Kidney glomerular epithelial cell (primary cell): ENCODE measurements around the gene ITGB2.

Experiments used
- DNase-seq: peaks from one replicate; lab custom pipeline; 2025; lab: John Stamatoyannopoulos, UW

Gene ITGB2

DNA sequence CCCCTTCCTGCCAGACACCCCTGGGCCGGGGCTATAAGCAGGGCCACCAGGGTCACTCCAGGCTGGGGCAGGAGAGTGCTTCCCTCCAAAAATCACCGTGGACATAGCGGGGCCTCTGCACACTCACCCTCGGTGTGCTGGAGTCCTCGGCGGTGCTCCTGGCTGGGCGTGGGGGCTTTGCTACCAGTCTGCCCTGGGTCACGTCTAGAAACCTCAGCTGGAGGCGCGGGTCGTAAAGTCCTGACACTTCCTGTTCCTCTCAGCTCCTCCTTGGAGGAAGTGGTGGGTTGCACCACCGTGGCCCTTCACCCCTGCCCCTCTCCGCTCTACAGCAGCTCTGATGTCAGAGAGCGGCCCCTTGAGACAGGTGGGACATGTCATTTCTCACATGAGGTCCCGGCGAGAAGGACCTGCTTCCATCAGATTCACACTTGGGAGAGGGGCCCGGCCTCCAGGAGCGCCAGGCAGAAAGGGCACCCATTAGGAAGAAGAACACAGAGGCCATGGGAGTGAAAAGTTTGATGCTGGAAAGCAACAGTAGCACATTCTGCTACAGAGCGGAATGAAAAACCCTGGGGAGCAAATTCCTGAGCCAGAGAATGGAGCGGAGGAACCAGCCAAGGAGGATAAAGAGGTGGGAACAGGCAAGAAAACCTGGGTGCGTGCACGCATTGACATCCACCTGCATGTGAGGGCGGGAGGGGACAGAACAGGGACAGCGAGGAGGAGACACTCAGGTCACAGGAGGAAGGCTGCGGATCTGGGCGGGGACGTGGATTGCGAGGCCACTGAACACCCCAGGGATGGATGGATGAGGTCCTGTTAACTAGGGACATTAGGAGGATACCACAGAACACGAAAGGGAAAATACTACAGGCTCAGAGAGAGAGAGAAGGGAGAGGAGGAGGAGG, at the start of gene ITGB2:
Gene ITGB2 (minus strand): TSS at position 206 of the 911 bp plus-strand sequence. CDS start 10,117 bp downstream, outside the sequence.
- DNase-seq, result no peak

DNA sequence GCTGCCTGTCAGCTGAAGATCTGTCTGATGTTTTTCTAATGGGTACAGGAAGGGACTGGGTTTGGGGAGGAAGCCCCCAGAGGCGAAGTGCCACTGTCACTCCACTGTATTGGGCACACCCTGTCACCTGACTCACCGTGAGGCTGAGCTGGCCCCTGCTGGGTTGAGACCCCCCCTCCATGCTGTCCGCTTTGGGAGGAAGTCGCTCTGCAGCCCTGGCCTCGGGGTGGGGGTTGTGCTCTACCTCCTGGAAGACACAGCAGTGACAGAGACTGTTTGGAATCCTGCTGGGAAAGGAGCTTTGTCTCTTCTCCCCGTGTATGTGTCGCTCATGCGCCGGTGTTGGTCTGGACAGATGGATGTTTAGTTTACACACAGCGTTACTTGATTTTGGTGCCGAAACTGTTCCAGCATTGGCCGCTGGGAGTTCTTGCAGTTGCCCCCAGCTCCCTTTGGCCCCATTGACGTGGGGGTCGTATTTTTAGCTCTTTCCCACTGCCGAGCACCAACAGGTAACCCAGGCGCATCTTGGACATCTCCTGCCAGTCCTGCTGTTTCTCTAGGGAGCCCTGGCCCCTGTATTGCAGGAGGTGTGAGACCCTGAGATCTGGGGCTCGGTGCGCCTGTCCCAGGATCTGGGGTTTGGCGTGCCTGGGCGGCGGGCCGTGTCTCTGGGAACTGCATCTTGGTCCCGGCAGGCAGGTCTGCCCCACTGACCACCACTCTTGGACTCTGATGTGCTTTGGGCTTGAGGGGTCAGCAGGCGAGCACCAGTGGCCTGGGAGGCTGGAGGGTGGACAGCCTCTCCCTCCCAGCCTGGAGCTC, 49.4 kb upstream of the ITGB2 start:
- no peak for DNase-seq

DNA sequence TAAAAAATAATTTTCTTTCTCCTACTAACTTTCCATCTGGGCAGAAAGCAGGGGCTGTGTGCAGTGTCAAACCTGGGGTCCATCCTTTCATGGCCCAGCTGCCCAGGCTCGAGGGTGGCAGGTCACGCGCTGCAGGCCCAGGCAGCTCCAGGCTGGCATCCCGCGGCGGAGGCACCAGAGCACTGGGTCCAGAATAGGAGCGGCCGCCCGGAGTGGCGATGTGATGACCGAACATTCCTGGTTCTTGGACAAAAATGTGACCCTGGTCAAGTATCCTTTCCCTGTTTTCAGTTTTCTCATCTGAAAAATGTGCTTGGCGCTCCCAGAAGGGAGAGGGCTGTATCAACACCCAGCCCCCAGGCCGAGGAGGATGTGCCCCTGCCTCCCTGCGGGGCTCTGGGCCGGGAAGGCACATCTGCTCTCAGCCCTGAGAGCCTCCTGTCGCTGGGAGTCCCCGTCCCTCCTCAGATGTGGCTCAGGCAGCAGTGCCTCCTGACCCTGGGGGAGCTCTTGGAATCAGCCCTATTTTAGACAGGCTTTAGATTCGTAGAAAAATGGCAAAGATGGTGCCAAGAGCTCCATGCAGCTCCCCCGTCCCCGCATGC, 48.5 kb upstream of the ITGB2 start:
- no peak for DNase-seq

DNA sequence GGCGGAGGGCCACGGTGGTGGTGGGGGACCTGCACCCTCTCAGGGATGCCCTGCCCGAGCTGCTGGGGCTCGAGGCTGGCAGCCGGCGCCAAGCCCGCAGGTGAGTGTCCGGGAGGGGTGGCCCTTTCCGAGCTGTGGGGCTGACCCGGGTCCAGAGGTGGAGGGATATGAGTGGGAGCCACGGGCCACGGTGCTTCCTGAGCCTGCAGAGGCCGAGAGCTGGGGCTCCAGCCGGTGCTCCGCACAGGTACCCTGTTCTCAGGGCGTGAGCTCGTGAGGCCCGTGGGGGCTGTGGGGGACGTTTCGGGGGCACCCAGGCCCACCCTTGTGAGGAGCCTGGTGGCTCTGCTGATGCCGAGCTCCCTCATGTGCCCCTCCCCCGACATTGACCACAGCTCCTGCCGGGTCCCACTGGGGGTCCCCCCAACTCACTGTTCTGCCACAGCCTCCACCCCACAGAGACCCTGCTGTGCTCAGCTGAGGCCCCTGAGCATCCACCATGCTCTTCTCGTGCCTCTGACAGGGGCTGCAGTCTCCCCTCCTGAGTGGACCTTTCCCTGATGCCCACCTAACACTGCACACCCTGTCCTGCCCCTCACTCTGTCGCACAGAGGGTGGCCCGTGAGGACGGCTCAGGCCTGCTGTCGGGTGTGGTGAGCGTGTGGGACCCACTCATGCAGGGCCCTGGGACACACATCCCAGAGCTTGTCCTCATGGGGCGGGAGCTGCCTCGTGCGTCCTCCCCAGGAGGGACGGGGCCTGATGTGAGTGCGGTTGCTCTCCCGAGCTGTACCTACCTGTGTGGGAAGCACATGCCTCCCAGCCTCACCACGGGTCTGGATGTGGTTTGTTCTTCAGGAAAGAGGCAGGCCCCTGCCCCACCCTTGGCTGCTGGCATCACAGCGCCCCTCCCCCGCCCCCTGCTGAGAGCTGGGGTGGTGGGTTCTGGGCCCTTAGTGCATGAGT, 46.7 kb upstream of the ITGB2 start:
- no peak for DNase-seq

DNA sequence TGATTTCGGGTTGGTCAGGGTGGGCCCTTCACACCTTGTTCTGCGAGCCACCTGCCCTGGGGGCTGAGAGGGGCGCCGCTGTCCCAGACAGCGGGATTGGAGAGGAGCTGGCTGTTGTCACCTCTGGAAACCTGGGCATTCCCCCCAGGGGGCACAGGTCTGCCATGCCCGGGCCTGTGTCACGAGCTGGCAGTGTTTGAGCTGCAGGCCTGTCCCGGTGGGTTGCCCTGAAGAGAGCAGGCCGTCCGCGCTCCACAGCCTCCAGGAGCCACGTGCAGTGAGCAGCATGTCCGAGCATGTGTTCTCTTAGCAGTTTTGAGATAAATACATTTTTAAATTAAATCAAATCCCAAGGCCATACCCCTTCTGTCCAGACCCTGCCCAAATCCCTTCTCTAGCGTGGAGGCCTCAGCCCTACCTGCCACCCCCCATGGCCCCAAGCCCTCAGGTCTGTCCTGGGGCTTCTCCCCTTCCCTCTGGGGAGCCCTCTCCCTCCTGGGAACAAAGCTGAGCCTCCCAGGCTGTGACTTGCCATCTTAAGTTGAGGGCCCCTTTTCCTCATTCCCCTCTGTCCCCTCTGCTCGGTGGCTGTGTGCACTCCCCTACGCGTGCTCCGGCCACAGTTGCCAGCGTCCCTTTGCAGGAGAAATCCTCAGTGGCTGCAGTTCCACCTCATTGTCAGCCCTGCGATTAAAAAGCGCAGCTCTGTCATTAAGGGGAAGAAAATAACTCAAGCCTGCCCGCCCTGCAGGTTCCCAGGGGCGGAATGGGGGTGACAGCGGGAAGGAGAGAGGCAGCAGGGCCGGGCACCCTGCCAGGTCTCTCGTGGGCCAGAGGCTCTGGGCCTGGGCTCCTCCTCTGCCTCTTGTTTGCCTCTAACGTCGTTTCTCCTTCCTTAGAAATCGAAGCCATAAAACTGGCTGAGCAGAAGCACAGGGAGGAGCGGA, 45.7 kb upstream of the ITGB2 start:
- no peak for DNase-seq

DNA sequence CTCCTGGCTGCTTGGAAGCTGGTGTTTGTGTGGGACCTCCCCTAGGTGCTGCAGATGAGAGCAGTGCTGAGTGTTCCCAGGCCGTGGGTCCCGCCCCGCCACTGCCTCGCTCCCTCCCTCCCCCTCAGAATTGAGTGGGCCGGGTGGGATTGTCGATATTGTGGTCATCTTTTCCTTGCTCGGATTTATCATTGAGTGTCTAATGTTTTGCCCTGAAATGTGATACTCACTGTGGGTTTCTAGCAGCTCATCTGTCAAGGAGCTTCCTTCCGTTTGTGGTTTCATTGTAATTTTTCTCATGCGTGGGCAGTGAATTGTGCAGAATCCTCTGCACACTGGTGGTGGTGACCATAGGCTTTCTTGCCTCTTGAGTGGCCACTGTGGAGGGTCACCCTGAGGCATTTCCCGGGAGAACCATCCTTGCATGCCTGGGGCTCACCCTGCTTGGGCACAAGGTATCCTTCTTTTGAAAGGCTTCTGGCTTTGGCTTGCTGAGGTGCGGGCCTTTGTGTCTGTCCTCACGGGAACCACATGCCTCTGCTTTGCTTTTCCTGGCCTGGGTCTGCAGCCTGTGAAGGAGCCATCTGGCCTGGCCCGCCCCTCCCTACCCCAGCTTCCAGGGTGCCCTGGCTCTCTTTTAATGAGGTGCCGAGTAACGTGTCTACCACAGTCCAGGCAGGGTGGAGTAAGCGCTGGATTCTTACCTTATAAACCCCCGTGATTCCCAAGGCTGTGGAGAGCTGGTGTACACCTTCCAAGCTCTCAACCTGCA, 44.7 kb upstream of the ITGB2 start:
- peak; percentile 22 for DNase-seq

DNA sequence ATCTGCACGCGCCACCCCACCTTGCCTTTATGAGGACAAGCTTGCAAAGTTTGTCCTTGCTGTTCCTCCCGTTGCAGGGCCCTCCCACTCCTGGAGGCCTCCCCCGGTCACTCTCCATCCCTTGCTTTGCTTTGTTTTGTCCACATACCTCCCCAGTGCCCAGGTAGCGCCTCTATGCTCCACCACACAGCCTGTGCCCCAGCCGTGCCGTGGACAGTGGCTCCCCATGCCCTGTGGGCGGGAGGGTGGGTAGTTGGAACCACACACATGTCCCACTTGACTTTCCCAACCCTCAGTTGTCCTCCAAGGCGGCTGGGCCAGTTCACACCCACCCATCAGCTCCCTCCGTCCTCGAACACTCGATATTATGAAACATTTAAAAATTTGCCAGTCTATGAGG, 43.7 kb upstream of the ITGB2 start:
- no peak for DNase-seq

DNA sequence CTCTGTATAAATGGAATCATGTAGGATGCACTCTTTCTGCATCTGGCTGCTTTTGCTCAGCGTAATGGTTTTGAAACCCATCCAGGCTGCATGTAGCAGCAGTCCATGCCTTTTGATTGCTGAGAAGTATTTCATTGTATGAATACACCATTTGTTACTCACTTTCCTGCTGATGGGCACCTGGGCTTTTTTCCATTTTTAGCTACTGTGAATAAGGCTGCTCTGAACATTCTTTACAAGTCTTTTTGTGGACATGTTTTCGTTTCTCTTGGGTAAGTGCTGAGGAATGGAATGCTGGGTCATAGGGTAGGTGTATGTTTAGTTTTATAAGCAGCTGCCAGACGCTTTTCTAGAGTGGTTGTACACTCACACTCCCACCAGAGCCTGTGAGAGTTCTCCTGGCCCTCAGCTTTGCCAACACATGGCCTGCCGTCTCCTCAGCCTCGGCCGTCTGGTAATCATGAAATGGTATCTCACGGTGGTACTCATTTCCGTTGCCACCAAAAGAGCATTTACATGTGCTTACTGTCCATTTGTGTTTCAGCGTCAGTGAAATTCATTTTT, 41.8 kb upstream of the ITGB2 start:
- peak; percentile 96 for DNase-seq

DNA sequence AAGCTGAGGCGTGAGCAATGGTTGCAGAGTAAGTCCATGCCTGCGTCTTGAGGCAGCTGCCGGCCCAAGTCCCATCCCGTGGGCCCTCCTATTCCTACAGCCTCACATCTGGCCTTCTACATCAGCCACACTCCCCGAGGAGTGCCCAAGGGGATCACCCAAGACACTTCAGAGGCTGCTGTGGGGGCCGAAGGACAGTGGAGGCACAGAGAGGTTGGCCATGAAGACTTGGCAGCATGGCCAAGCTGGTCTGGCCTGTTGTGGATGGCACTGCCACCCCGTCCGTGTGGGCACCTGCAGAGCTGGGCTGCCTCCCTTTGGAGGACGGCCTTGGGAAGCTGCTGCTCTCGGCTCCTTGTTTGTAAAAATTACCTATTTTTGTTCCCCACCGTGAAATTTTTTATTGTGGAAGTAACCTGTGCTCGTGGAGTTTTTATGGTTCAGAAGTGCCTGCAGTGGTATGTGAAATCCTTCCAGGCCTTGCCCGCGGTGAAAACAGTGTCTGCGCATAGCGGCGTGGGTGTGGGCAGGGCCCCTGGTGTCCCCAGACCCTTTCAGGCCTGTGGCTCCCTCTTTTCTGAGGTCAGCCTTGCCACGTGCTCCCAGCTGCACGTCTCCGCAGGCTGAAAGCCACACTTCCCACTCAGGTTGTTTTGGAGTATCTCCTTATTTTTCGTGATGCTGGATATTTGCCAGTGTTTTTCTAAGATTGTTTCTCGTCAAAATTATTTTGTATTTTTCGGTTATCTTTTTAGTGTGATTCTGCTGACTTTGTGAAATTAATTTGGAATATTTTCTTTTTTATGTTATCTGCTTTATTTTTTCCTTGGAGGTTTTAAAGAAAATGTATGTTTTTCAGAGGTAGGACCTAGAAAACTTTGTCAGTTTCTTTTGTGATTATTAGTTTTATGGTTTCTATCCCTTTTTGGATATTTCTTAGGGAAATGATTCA, 39.7 kb upstream of the ITGB2 start:
- no peak for DNase-seq

DNA sequence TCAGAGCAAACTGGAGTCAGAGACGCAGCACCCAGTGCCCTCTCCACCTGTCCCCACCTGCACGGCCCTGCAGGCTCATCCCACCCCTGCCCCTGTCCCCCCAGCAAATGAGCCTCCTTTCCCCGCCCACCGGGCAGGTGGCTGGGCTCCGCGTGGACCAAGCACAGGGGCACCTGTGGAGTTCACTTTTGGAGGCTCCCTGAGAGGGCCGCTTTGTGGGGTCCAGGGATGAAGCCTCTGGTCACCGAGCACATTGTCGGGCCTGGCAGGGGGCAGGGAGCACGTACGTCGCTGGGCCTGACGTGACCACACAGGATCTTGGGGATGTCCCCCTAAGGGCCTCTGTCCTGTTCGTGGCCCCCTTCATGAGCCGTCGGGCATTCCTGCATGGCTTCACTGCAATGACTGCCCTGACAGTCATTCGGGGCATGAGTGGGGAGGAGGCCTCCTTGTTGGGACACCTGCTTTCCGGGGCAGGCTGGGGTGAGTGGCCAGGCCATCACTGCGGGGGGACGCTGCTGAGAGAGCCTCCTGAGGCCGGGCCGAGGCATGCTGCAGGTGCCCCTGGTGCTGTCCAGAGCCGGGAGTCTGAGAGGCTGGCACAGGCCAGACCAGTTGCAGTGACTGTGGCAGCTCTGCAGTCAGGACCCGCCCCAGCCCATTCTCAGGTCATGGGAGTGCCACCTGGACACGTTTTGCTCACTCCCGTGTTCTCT, 38.8 kb upstream of the ITGB2 start:
- no peak for DNase-seq

DNA sequence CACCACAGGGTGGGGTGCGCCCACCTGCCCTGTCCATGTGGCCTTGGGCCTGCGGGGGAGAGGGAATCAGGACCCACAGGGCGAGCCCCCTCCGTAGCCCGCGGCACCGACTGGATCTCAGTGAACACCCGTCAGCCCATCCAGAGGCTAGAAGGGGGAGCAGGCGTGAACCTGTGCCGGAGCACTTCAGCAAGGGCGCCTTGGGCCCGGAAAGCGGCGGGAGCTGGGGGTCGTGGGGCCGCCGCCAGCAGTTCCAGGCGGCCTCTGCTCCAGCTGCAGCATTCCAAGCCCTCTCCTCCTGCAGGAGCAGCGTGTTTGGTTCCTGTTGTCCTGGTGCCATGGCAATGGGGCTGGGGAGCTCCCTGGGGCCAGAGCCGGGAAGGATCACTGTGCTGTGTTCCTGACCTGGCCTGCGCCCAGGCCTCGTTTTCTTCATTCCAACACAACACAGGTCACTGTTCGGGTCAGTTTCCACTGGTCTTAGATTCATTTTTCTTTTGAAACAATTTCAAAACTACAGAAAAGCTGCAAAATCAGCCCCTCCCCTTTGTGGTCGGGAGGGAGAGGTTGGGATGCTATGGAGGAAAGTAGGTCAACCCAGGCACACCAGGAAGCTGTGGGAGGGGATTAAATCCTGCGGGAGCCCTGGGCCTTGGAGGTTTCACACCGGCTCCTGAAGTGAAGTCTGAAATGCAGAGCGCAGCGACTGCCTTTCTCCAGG, 37.9 kb upstream of the ITGB2 start:
- no peak for DNase-seq

DNA sequence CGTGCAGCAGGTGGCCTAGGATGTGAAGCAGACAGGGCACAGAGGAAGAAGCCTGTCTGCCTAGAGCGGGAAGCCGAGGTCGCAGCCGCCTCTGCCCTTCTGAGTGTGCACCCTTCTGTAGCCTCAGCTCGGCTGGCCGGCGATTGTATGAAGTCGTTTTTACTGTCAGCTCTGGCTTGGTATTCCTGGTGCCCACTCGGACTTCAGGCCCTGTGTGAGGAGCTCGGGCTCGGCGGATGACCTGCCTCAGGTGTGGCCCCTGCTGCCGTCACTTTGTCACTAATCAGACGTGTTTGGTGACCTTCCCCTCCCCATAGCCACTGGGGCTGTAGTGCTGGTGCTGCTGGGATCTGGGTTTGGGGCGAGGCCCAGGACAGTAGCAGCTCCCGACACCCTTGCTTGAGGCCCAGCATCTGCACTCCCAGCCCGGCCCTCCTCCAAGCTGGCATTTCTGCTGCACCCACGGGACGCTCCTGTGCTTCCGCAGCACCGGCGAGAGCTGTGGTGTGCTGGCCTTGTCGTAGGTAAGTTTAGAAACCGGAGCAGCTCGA, 37.3 kb upstream of the ITGB2 start:
- DNase-seq, result no peak

DNA sequence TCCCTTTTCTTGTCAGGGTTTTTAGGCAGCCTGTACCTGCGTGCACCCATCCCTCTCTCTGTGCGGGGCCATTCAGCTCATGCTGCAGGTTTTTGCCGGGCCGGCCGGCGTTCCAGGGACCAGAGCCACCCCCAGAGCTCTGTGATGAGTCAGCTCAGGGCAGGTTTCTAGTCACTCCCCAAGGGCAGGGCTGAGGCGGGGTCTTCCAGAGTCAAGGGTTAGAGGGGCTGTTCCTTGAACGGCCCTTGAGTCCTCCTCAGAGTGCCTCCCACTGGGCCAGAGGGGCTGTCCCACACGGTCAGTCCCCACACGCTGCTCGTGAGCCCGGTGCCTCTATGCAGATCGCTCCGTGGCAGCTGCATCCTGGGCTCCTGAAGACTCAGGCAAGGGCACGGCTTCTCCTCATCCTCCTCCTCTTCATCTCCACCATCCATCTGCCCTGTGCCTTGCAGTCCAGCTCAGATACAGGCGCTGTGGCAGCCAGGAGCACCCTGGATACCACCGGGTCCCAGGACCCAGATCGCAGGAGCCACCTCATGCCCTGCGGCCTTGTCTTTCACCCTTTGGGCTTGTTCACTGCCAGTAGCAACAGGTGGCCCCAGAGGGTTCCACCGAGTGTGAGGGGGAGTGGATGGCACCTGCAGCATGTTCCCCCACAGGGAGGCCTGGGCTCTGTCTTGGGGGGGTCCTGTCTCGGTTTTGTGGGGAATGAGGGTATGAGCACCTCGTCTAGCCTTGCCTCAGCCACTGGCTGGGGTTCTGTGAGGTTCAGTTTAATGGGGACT, 36.5 kb upstream of the ITGB2 start:
- no peak for DNase-seq

DNA sequence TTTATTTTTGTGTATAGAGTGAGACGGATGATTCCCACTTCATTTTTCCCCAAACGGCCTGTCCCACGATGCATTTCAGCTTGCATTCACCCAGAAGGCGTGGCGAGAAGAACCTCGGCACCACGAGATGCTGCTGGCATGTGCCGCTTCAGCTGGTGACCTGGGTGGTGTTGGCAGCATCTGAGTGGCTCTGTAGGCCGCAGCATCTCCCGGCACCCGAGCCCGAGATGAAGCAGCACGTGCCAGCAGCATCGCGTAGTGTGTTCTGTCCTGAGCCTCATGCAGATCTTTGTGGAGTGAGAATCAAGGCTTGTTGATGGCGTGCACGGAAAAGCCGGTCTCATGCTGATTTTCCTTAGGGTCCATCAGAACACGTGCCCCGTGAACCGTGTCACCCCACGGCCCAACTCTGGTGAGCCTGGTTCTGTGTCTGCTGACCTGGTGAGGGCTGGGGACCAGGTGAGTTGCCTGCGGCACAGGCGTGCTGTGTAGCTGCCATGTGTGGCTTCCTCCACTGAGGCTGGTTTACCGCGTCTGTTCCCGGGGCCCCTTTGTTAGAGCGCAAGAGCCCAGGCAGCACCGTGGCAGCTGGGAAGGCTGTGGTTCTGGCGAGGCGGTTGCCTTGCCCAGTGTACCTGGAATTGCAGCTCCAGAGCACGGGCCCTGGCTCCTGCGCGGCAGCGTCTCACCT, 35.8 kb upstream of the ITGB2 start:
- DNase-seq, result no peak

DNA sequence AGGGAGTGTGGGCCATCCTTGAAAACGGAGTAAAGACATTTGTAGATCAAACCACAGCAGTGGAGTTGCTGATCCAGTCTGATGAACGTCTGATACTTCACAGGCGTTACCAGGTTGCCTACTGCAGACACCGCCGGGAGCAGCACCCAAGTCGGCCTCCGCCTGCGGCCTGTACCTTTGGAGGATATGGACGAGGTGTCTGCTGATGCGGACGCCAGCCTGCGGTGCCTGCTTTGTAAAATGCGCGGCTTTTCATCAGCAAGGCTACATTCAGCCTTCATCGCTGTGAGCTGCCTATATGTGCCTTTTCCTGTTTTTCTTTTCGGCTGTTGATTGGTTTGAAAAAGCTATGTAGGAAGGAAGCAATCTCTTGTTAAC, 35.1 kb upstream of the ITGB2 start:
- no peak for DNase-seq
